GM23338 (cell line): ENCODE measurements around the gene SULT1A2. TPM values are rescaled to one million over a fixed set of nuclear protein-coding genes. Genes with fewer than 3 reads are reported as not detected.
A peak's percentile ranks its signal among the peaks of the same experiment; 100 is the strongest.

ENCODE experiments used
- ATAC-seq: fragments of 200-7000 bp; cut with Tn5 transposase; 3 replicates; pipeline ENCODE4 v1.9.1; 2020
- DNase-seq: peaks from one replicate; pipeline ENCODE4 v3.0.0-alpha.2; 2015; ENCODE audit warnings: low spot score
- H2AFZ ChIP-seq: fragments of 200-600 bp; sonication (generic); 2 replicates; pipeline ENCODE4 v1.8.0; 2016; ENCODE audit warnings: antibody characterized with exemption, mild to moderate bottlenecking, moderate library complexity
- H3F3A ChIP-seq: fragments of 200-600 bp; sonication (generic); replicated peaks from 2 replicates; pipeline ENCODE4 v1.8.0; 2017; ENCODE audit warnings: antibody characterized with exemption, mixed run types, low read depth
- H3K27ac ChIP-seq: fragments of 200-600 bp; sonication (generic); 2 replicates; pipeline ENCODE4 v1.6.1; 2016; ENCODE audit warnings: low read depth
- H3K27me3 ChIP-seq: fragments of 200-600 bp; sonication (generic); 2 replicates; pipeline ENCODE4 v1.8.0; 2016; ENCODE audit warnings: mild to moderate bottlenecking, mixed run types, moderate library complexity; ENCODE audit not compliant: insufficient read depth
- H3K36me3 ChIP-seq: fragments of 200-600 bp; sonication (generic); 2 replicates; pipeline ENCODE4 v1.8.0; 2016; ENCODE audit warnings: mild to moderate bottlenecking; ENCODE audit not compliant: insufficient read depth
- H3K4me1 ChIP-seq: fragments of 200-600 bp; sonication (generic); 2 replicates; pipeline ENCODE4 v1.8.0; 2016; ENCODE audit warnings: mild to moderate bottlenecking, moderate library complexity; ENCODE audit not compliant: insufficient read depth
- H3K4me2 ChIP-seq: fragments of 200-600 bp; sonication (generic); 2 replicates; pipeline ENCODE4 v1.7.1; 2017; ENCODE audit warnings: mixed run types
- H3K4me3 ChIP-seq: fragments of 200-600 bp; sonication (generic); 2 replicates; pipeline ENCODE4 v1.6.1; 2016; ENCODE audit warnings: mixed run types
- H3K79me2 ChIP-seq: fragments of 200-600 bp; sonication (generic); replicated peaks from 2 replicates; pipeline ENCODE4 v1.8.0; 2017; ENCODE audit warnings: mild to moderate bottlenecking; ENCODE audit not compliant: insufficient read depth
- H3K9me2 ChIP-seq: fragments of 200-600 bp; sonication (generic); 2 replicates; pipeline ENCODE4 v1.8.0; 2017; ENCODE audit not compliant: insufficient read depth
- H4K20me1 ChIP-seq: fragments of 200-600 bp; sonication (generic); replicated peaks from 2 replicates; pipeline ENCODE4 v1.8.0; 2017; ENCODE audit warnings: mild to moderate bottlenecking; ENCODE audit not compliant: insufficient read depth
- H3K27ac Mint-ChIP-seq: 2 replicates; pipeline ENCODE4 v1.8.0; 2020; ENCODE audit warnings: inconsistent platforms, mild to moderate bottlenecking, moderate library complexity, mixed read lengths
- H3K27me3 Mint-ChIP-seq: 3 replicates; pipeline ENCODE4 v1.8.0; 2022; ENCODE audit warnings: low read depth, mild to moderate bottlenecking, moderate library complexity, mixed read lengths, inconsistent platforms; ENCODE audit not compliant: insufficient read depth, poor library complexity
- H3K36me3 Mint-ChIP-seq: 3 replicates; pipeline ENCODE4 v1.8.0; 2021; ENCODE audit warnings: low read depth, mild to moderate bottlenecking, inconsistent platforms, moderate library complexity, mixed read lengths
- H3K4me1 Mint-ChIP-seq: 3 replicates; pipeline ENCODE4 v1.8.0; 2020; ENCODE audit warnings: mild to moderate bottlenecking, inconsistent platforms, mixed read lengths
- H3K4me3 Mint-ChIP-seq: 3 replicates; pipeline ENCODE4 v1.8.0; 2021; ENCODE audit warnings: moderate library complexity, mild to moderate bottlenecking, inconsistent platforms, mixed read lengths
- H3K9me3 Mint-ChIP-seq: 3 replicates; pipeline ENCODE4 v1.8.0; 2020; ENCODE audit warnings: moderate library complexity, mild to moderate bottlenecking, inconsistent platforms, mixed read lengths
- CREB1 ChIP-seq: fragments of 250-450 bp; sonication (Bioruptor Pico); IDR thresholded peaks from 2 replicates; pipeline ENCODE4 v1.5.0; 2020; ENCODE audit warnings: low read depth, mild to moderate bottlenecking, moderate library complexity
- EZH2phosphoT487 ChIP-seq: fragments of 200-600 bp; sonication (generic); IDR thresholded peaks from one replicate; pipeline ENCODE4 v1.8.1; 2018; ENCODE audit warnings: antibody characterized with exemption; ENCODE audit not compliant: unreplicated experiment
- NANOG ChIP-seq: IDR thresholded peaks from 2 replicates; pipeline ENCODE4 v1.6.1; 2016; ENCODE audit warnings: antibody characterized with exemption, borderline replicate concordance
- POLR2AphosphoS5 ChIP-seq: IDR thresholded peaks from 2 replicates; pipeline ENCODE4 v1.6.1; 2016; ENCODE audit warnings: antibody characterized with exemption, low read depth
- polyA plus RNA-seq: library from polyadenylated mRNA; unstranded; fragments of >200 nt; fragmentation: Nextera tagmentation; extraction: Ambion mirVana; gene quantifications from 2 replicates; pipeline ENCODE4 v1.2.1, GENCODE V29; 2016
- total RNA-seq: library from RNA; depleted of rRNA; stranded (reverse); fragments of >200 nt; shearing (Covaris generic); gene quantifications from 2 replicates; pipeline ENCODE4 v1.2.3, GENCODE V29; 2014
- TF ChIP-seq, protein P1 (sequence below): fragments of 250-450 bp; sonication (Bioruptor Pico); IDR thresholded peaks from 2 replicates; pipeline ENCODE4 v1.5.0; 2020; ENCODE audit warnings: mild to moderate bottlenecking, moderate library complexity
- TF ChIP-seq, protein P2 (sequence below), 2 experiments: fragments of 200-600 bp in 1 of 2; sonication (generic) in 1 of 2; conservative IDR thresholded peaks; 2 replicates each; pipeline versions ENCODE4 v1.5.1 to v1.6.1; 2016 to 2017; ENCODE audit warnings: antibody characterized with exemption in 2 of 2, low read depth in 2 of 2, mild to moderate bottlenecking in 2 of 2, moderate library complexity in 1 of 2
- TF ChIP-seq, protein P3 (sequence below): IDR thresholded peaks from 2 replicates; pipeline ENCODE4 v1.6.1; 2016; ENCODE audit warnings: antibody characterized with exemption

The SULT1A2 gene
- total and polyA plus RNA-seq, 2 experiments from 2014 or later, result 0.17 to 0.34 TPM

DNA sequence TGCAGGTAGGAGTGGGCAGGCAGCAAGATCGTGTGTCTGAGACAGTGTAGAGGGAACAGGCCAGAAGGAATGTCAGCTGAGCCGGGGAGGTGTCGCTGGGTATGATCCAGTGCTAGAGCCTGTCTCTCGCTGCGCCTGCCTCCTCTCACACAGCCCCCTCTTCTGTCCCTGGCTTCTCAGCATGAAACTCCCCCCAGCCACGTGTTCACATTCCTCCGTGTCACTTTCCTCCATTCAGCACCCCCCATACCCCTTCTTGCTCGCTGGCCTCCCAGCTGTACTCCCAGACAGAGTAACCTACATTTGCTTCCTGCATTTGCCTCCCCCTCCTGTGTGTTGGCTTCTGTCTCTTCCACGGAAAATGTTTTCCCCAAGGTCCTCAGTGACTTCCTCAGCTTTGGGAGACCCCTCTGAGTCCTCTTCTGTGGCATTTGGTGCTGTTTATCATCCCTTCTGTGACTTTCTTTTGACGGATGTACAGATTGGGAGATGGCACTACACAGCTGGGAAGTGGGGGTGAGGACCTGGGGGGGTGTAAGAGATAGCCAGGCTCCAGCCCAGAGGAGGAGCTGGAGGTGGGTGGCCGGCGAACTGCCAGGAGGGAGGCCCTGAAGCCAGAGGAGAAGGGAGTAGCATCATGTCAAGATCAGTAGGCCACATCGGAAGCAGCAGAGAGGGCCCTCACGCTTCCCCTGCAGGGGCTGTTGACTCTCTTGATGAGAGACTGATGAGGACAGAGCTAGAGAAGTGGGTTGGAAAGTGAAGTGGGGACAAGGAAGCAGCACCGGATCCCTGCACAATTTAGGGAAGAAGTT is 23.9 kb downstream of the SULT1A2 start:
- H3K27ac ChIP-seq, result no peak overlapping the region
- H3K27ac Mint-ChIP-seq, result peak overlapping the region; percentile 7; the same call in 1 of the 2 replicates
- H3F3A ChIP-seq, result no peaks in the 10 kb centered on the region
- no peaks in the 10 kb centered on the region for H3K36me3 ChIP-seq
- H3K27me3 ChIP-seq, result no peaks in the 10 kb centered on the region
- H3K27me3 Mint-ChIP-seq, result peaks cover 13% of the 10 kb centered on the region
- H2AFZ ChIP-seq, result no peak overlapping the region
- DNase-seq, result peak; percentile 45
- peak; percentile 86 for ATAC-seq
- H3K4me3 Mint-ChIP-seq, result no peak overlapping the region
- H3K9me3 Mint-ChIP-seq, result no peaks in the 10 kb centered on the region; the same call in 2 of the 3 replicates
- no peak overlapping the region for H3K4me2 ChIP-seq
- no peaks in the 10 kb centered on the region; the same call in 1 of the 2 replicates for H4K20me1 ChIP-seq
- no peak overlapping the region for H3K4me3 ChIP-seq
- H3K9me2 ChIP-seq, result 0 out of 2 replicates have a peak, but pooled peaks cover 2% of the 10 kb centered on the region
- H3K4me1 Mint-ChIP-seq, result peaks cover 30% of the 10 kb centered on the region
- H3K79me2 ChIP-seq, result no peaks in the 10 kb centered on the region
- TF ChIP-seq, protein P1, sequence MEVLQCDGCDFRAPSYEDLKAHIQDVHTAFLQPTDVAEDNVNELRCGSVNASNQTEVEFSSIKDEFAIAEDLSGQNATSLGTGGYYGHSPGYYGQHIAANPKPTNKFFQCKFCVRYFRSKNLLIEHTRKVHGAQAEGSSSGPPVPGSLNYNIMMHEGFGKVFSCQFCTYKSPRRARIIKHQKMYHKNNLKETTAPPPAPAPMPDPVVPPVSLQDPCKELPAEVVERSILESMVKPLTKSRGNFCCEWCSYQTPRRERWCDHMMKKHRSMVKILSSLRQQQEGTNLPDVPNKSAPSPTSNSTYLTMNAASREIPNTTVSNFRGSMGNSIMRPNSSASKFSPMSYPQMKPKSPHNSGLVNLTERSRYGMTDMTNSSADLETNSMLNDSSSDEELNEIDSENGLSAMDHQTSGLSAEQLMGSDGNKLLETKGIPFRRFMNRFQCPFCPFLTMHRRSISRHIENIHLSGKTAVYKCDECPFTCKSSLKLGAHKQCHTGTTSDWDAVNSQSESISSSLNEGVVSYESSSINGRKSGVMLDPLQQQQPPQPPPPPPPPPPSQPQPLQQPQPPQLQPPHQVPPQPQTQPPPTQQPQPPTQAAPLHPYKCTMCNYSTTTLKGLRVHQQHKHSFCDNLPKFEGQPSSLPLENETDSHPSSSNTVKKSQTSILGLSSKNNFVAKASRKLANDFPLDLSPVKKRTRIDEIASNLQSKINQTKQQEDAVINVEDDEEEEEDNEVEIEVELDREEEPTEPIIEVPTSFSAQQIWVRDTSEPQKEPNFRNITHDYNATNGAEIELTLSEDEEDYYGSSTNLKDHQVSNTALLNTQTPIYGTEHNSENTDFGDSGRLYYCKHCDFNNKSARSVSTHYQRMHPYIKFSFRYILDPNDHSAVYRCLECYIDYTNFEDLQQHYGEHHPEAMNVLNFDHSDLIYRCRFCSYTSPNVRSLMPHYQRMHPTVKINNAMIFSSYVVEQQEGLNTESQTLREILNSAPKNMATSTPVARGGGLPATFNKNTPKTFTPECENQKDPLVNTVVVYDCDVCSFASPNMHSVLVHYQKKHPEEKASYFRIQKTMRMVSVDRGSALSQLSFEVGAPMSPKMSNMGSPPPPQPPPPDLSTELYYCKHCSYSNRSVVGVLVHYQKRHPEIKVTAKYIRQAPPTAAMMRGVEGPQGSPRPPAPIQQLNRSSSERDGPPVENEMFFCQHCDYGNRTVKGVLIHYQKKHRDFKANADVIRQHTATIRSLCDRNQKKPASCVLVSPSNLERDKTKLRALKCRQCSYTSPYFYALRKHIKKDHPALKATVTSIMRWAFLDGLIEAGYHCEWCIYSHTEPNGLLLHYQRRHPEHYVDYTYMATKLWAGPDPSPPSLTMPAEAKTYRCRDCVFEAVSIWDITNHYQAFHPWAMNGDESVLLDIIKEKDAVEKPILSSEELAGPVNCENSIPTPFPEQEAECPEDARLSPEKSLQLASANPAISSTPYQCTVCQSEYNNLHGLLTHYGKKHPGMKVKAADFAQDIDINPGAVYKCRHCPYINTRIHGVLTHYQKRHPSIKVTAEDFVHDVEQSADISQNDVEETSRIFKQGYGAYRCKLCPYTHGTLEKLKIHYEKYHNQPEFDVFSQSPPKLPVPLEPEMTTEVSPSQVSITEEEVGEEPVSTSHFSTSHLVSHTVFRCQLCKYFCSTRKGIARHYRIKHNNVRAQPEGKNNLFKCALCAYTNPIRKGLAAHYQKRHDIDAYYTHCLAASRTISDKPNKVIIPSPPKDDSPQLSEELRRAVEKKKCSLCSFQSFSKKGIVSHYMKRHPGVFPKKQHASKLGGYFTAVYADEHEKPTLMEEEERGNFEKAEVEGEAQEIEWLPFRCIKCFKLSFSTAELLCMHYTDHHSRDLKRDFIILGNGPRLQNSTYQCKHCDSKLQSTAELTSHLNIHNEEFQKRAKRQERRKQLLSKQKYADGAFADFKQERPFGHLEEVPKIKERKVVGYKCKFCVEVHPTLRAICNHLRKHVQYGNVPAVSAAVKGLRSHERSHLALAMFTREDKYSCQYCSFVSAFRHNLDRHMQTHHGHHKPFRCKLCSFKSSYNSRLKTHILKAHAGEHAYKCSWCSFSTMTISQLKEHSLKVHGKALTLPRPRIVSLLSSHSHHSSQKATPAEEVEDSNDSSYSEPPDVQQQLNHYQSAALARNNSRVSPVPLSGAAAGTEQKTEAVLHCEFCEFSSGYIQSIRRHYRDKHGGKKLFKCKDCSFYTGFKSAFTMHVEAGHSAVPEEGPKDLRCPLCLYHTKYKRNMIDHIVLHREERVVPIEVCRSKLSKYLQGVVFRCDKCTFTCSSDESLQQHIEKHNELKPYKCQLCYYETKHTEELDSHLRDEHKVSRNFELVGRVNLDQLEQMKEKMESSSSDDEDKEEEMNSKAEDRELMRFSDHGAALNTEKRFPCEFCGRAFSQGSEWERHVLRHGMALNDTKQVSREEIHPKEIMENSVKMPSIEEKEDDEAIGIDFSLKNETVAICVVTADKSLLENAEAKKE (CRISPR knock-in tag), result no peak
- TF ChIP-seq CREB1 (CRISPR knock-in tag) (no peak), POLR2AphosphoS5 (no peak), NANOG (no peak), EZH2phosphoT487 (no peak)
- TF ChIP-seq, protein P2, sequence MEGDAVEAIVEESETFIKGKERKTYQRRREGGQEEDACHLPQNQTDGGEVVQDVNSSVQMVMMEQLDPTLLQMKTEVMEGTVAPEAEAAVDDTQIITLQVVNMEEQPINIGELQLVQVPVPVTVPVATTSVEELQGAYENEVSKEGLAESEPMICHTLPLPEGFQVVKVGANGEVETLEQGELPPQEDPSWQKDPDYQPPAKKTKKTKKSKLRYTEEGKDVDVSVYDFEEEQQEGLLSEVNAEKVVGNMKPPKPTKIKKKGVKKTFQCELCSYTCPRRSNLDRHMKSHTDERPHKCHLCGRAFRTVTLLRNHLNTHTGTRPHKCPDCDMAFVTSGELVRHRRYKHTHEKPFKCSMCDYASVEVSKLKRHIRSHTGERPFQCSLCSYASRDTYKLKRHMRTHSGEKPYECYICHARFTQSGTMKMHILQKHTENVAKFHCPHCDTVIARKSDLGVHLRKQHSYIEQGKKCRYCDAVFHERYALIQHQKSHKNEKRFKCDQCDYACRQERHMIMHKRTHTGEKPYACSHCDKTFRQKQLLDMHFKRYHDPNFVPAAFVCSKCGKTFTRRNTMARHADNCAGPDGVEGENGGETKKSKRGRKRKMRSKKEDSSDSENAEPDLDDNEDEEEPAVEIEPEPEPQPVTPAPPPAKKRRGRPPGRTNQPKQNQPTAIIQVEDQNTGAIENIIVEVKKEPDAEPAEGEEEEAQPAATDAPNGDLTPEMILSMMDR (conservative IDR thresholded peaks at IDR 0.05; ENCODE audit: low read depth in 2 of 2), result no peak
- TF ChIP-seq, protein P3, sequence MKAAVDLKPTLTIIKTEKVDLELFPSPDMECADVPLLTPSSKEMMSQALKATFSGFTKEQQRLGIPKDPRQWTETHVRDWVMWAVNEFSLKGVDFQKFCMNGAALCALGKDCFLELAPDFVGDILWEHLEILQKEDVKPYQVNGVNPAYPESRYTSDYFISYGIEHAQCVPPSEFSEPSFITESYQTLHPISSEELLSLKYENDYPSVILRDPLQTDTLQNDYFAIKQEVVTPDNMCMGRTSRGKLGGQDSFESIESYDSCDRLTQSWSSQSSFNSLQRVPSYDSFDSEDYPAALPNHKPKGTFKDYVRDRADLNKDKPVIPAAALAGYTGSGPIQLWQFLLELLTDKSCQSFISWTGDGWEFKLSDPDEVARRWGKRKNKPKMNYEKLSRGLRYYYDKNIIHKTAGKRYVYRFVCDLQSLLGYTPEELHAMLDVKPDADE, result no peak
- no peaks in the 10 kb centered on the region; the same call in 2 of the 3 replicates for H3K36me3 Mint-ChIP-seq
- H3K4me1 ChIP-seq, result peaks cover 6% of the 10 kb centered on the region
